ENCODE results near the gene ZNF217. TPM values are rescaled to one million over a fixed set of nuclear protein-coding genes. Genes with fewer than 3 reads are reported as not detected.
A peak's percentile ranks its signal among the peaks of the same experiment; 100 is the strongest.
"Not testable (repeated sequence)": the region's sequence is repeated elsewhere in the genome, so short reads cannot be mapped to it uniquely, and the experiment has no call there.

ZNF217 gene
- total and polyA plus RNA-seq, 2 experiments from 2014 or later: 10.4 to 23.5 TPM

DNA sequence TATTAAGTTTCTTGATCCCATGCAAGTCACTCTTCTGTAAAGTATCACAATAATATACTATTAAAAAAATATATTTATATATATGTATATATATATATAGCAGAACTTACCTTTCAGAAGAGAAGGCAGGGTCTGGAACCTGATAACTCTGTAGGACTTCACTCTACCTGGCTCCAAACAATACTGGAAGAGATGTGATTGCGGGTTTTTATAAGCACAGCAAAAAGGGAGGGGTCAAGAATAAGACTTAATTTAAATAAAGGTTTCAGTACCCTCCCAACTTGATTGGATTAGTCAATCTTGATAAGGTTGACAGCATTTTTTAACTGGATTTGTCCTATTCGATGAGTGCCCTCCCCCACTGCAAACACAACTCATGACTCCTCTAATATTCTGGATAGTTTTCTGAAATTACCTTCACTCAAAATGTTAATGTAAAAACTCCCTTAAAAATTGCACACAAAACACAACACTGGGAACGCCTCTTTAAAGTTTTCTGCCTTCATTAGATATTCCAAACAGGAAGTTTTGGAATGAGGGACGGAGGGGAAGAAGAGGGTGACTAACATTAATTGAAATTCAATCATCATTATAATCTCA lies 4.0 kb upstream of the ZNF217 start:
- Histone ChIP-seq H3K9ac (no peak overlapping the region), H3K4me3 (no peak overlapping the region), H3K4me1 (ENCODE audit: insufficient read depth) (peaks cover 17% of the 10 kb centered on the region), H2AFZ (no peak overlapping the region), H3K9me2 (ENCODE audit: insufficient read depth) (no peaks in the 10 kb centered on the region), H3K27me3 (replicated peaks; ENCODE audit: insufficient read depth) (no peaks in the 10 kb centered on the region), H3F3A (ENCODE audit: insufficient read depth) (peaks cover 25% of the 10 kb centered on the region), H4K20me1 (ENCODE audit: insufficient read depth) (no peaks in the 10 kb centered on the region), H3K9me3 (ENCODE audit: low read depth) (no peaks in the 10 kb centered on the region), H3K27ac (no peak overlapping the region), H3K4me2 (ENCODE audit: unreplicated experiment) (no peak overlapping the region), H3K79me2 (ENCODE audit: insufficient read depth) (peaks cover 9% of the 10 kb centered on the region), H3K36me3 (ENCODE audit: low read depth) (no peaks in the 10 kb centered on the region)
- TF ChIP-seq EZH2phosphoT487 (IDR thresholded peaks at IDR 0.05; ENCODE audit: insufficient read depth, low read depth): no peak
- WGBS, 2 experiments (ENCODE audit: low coverage in 1 of 2, low lambda C conversion rate in 2 of 2, missing lambda C conversion rate in 2 of 2): 84 to 87% methylated on average over 4 of the region's 4 CpGs
- DNase-seq: no peak
- in situ Hi-C loops (cut with MboI): loop anchor here (25.0 kb wide), 1 partner anchor 590 kb away; no protein-coding TSS in a partner anchor

DNA sequence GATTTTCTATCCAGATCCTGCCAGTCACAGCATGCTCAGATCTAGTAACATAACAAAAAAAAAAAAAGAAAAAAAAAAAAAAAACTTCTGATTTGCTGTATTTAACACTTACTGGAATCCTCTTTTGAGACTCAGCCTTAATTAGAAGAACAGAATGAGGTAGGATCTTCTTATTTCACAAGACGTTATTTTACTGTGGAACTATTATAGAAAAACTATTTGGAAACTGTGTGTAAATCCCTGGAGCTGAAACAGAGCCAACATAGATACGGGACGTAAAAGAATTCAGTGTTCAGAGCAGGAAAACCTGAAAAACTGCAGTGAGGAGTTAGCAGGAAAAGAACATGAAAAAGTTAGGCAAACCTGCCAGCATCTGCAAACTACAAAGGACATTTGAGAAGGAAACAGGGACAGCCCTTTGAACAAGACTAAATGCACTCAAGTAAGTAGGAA lies 3.4 kb upstream of the ZNF217 start:
- TF ChIP-seq EZH2 (IDR thresholded peaks at IDR 0.05; ENCODE audit: insufficient read depth, poor library complexity, severe bottlenecking) (no peak), EZH2phosphoT487 (IDR thresholded peaks at IDR 0.05; ENCODE audit: insufficient read depth, low read depth) (no peak)
- Histone ChIP-seq H3K27me3 (replicated peaks; ENCODE audit: insufficient read depth) (no peaks in the 10 kb centered on the region), H3K9me3 (ENCODE audit: low read depth) (no peaks in the 10 kb centered on the region), H3K4me3 (no peak overlapping the region), H4K20me1 (ENCODE audit: insufficient read depth) (no peaks in the 10 kb centered on the region), H2AFZ (no peak overlapping the region), H3K9me2 (ENCODE audit: insufficient read depth) (no peaks in the 10 kb centered on the region), H3K9ac (no peak overlapping the region), H3K79me2 (ENCODE audit: insufficient read depth) (peaks cover 14% of the 10 kb centered on the region), H3K36me3 (ENCODE audit: low read depth) (no peaks in the 10 kb centered on the region), H3K27ac (no peak overlapping the region), H3K4me1 (ENCODE audit: insufficient read depth) (peaks cover 17% of the 10 kb centered on the region), H3K4me2 (ENCODE audit: unreplicated experiment) (no peak overlapping the region), H3F3A (ENCODE audit: insufficient read depth) (peaks cover 26% of the 10 kb centered on the region)
- WGBS, 2 experiments (ENCODE audit: low coverage in 1 of 2, low lambda C conversion rate in 2 of 2, missing lambda C conversion rate in 2 of 2): 72% methylated on average over 3 of the region's 3 CpGs
- in situ Hi-C loops (cut with MboI): loop anchor here (25.0 kb wide), 1 partner anchor 590 kb away; no protein-coding TSS in a partner anchor
- DNase-seq: no peak

DNA sequence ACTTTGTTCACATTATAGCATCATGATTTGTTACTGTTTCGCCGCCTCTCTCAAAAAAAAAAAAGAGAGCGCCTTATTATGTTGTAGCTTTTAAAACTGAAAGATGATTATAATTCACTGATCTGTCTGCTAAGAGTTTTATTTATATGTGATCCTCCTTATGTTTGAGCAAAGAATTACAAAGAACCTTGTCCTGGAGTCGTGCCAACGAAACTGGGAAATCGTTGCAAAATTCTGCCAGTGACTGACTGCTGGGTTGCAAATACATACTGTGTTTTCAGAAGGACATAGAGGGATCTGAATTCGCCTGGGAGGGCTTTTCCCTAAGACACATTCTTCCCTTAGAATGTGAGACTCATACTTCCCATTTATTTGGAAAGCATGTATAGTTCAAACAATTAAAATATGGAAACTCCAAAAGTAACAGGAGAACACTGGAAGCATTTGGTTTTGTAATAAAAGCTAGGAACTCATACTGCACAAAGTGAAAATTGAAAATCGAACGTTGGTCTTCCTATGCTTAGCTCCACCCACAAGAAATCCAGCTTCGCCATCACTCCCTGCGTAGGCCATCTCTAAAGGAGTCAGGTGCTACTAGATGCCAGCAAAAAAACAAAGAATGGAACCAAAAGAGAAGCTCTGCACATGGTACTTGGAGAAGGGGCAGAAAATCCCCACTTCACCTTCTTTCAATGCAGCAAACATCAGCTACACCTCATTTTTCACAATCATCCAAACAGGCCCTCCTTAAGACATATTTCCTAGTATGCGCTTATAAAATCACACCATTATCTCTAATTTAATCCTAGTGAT lies 2.8 kb upstream of the ZNF217 start:
- not testable (repeated sequence) for H3K4me3 ChIP-seq
- WGBS, 2 experiments (ENCODE audit: low coverage in 1 of 2, low lambda C conversion rate in 2 of 2, missing lambda C conversion rate in 2 of 2): 63 to 68% methylated on average over 12 of the region's 12 CpGs

DNA sequence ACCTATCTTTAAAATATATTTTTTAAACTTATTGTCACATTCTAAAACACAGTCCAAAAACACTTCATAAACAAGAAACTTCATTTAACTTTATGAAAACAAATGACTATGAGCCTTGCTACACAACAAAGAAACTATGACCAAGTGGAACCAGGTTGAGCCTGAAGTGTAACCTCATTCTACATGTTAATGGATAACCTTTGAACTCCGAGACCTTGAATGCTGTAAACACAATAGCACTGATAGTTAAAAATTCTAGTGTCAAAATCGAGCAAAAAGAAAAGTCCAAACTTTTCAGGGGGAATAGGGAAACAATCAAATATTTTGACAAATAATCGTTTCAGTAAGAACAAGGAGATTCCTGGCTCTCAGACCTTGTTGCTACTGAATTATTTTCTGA lies 2.1 kb upstream of the ZNF217 start:
- in situ Hi-C loops (cut with MboI): loop anchor here (25.0 kb wide), 1 partner anchor 592 kb away; no protein-coding TSS in a partner anchor
- not testable (repeated sequence) for H3K36me3 ChIP-seq (ENCODE audit: low read depth); H3K27me3 ChIP-seq (replicated peaks; ENCODE audit: insufficient read depth); H3K9me2 ChIP-seq (ENCODE audit: insufficient read depth); DNase-seq; H3K9me3 ChIP-seq (ENCODE audit: low read depth); H4K20me1 ChIP-seq (ENCODE audit: insufficient read depth)
- Histone ChIP-seq H3K9ac (peak overlapping the region; percentile 95), H2AFZ (peak overlapping the region; percentile 32; the same call in 1 of the 2 replicates), H3K4me1 (ENCODE audit: insufficient read depth) (peaks cover 17% of the 10 kb centered on the region), H3K79me2 (ENCODE audit: insufficient read depth) (peaks cover 27% of the 10 kb centered on the region), H3K27ac (peak overlapping the region; percentile 92), H3K4me2 (ENCODE audit: unreplicated experiment) (peak overlapping the region; percentile 93), H3F3A (ENCODE audit: insufficient read depth) (peaks cover 39% of the 10 kb centered on the region), H3K4me3 (peak overlapping the region; percentile 85)
- 35 to 36% methylated on average over 3 of the region's 3 CpGs for WGBS, 2 experiments (ENCODE audit: low coverage in 1 of 2, low lambda C conversion rate in 2 of 2, missing lambda C conversion rate in 2 of 2)

More for the DNA sequence above, 2.8 kb upstream of the ZNF217 start:
- not testable (repeated sequence) for H2AFZ ChIP-seq; H3K9me3 ChIP-seq (ENCODE audit: low read depth); H4K20me1 ChIP-seq (ENCODE audit: insufficient read depth); H3K9me2 ChIP-seq (ENCODE audit: insufficient read depth); H3K27me3 ChIP-seq (replicated peaks; ENCODE audit: insufficient read depth); DNase-seq; H3K36me3 ChIP-seq (ENCODE audit: low read depth)
- peaks cover 21% of the 10 kb centered on the region for H3K79me2 ChIP-seq (ENCODE audit: insufficient read depth)
- peaks cover 17% of the 10 kb centered on the region for H3K4me1 ChIP-seq (ENCODE audit: insufficient read depth)
- H3F3A ChIP-seq (ENCODE audit: insufficient read depth): peaks cover 32% of the 10 kb centered on the region
- peak overlapping the region; percentile 34 for H3K4me2 ChIP-seq (ENCODE audit: unreplicated experiment)
- peak overlapping the region; percentile 92 for H3K27ac ChIP-seq
- peak overlapping the region; percentile 95; the same call in 1 of the 2 replicates for H3K9ac ChIP-seq
- in situ Hi-C loops (cut with MboI): loop anchor here (25.0 kb wide), 1 partner anchor 591 kb away; no protein-coding TSS in a partner anchor
